Panc1 (cell line): ENCODE results near the gene ZNF175.

ENCODE experiments used
- POLR2AphosphoS5 ChIP-seq: IDR thresholded peaks from 2 replicates; pipeline ENCODE4 v1.6.1; 2012; ENCODE audit warnings: mild to moderate bottlenecking, low read depth, low read length, moderate library complexity
- REST ChIP-seq, 2 experiments: IDR thresholded peaks; 2 replicates each; pipeline ENCODE4 v1.6.1; 2011 to 2012; ENCODE audit warnings: low read depth in 2 of 2, control low read depth in 1 of 2, low read length in 1 of 2, mild to moderate bottlenecking in 1 of 2, moderate library complexity in 1 of 2; ENCODE audit not compliant: insufficient read depth in 1 of 2

DNA sequence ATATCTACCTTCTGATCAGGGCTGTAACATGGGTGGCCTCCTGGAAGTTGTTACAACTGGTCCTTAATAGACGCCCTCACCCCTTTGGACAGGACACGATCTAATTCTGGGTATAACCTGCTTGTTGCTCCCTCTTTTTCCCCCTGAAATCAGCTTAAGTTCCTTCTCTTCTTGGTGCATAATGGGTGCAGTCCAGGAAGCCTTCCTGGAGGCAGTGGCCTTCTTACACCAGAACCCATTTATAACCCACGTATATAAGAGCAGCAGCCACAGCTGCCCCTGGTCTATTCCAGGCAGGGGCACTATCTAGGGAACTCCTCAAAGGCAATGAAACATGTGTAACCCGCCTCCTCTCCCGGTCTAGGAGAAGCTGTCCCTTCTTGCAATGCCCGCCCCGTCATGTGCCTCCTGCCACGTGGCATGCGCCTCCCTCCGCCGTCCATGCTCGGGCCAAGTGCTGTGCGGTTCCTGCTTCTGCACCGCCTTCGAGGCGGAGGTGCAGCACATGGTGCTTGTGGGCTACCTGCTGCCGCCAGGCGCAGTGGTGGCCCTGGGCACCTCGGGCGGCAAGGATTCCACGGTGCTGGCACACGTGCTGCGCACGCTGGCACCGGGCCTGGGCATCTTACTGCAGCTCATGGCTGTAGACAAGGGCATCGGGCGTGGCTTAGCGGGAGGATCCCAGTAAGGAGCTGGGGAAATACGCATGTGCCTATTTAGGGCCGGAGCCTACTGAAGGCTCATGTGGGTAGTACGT lies 27.3 kb downstream of the ZNF175 start:
- TF ChIP-seq REST (IDR thresholded peaks at IDR 0.05; ENCODE audit: insufficient read depth in 1 of 2, low read depth in 2 of 2, low read length in 1 of 2) (no peak), POLR2AphosphoS5 (no peak)
